Parathyroid adenoma (tissue), 2 donors: ENCODE measurements around the gene HPN.

Experiments
- H2AFZ ChIP-seq: fragments of 300-600 bp; sonication (generic); one replicate; pipeline ENCODE4 v1.7.0; 2017; ENCODE audit warnings: antibody characterized with exemption, mild to moderate bottlenecking
- H3K27ac ChIP-seq: fragments of 300-600 bp; sonication (generic); one replicate; pipeline ENCODE4 v1.7.0; 2017
- H3K27me3 ChIP-seq: fragments of 300-600 bp; sonication (generic); one replicate; pipeline ENCODE4 v1.7.0; 2017; ENCODE audit warnings: low read length; ENCODE audit not compliant: control insufficient read depth, insufficient read depth
- H3K36me3 ChIP-seq: fragments of 300-600 bp; sonication (generic); one replicate; pipeline ENCODE4 v1.7.0; 2017; ENCODE audit warnings: low read length; ENCODE audit not compliant: control insufficient read depth, insufficient read depth
- H3K4me1 ChIP-seq: fragments of 300-600 bp; sonication (generic); one replicate; pipeline ENCODE4 v1.7.0; 2017; ENCODE audit warnings: control low read depth
- H3K4me2 ChIP-seq: fragments of 300-600 bp; sonication (generic); one replicate; pipeline ENCODE4 v1.7.0; 2017; ENCODE audit warnings: low read length
- H3K4me3 ChIP-seq: fragments of 300-600 bp; sonication (generic); one replicate; pipeline ENCODE4 v1.7.0; 2017; ENCODE audit warnings: low read depth, low read length
- H3K79me2 ChIP-seq: fragments of 300-600 bp; sonication (generic); one replicate; pipeline ENCODE4 v1.7.0; 2017; ENCODE audit warnings: control low read depth
- H3K9ac ChIP-seq: fragments of 300-600 bp; sonication (generic); one replicate; pipeline ENCODE4 v1.7.0; 2017; ENCODE audit warnings: mild to moderate bottlenecking
- H3K9me3 ChIP-seq: fragments of 300-600 bp; sonication (generic); one replicate; pipeline ENCODE4 v1.7.0; 2017; ENCODE audit warnings: low read length; ENCODE audit not compliant: control insufficient read depth
- CTCF ChIP-seq: fragments of 300-600 bp; sonication (generic); IDR thresholded peaks from one replicate; pipeline ENCODE4 v1.7.0; 2017; ENCODE audit warnings: antibody characterized with exemption, mild to moderate bottlenecking
- donor health status: primary hyperparathyroidism.

The HPN gene

GRCh38 chr19:35052599-35053190, 11.2 kb downstream of the HPN start:
- no peak overlapping the region for H3K4me2 ChIP-seq
- no peak overlapping the region for H2AFZ ChIP-seq
- no peak overlapping the region for H3K27ac ChIP-seq
- H3K9me3 ChIP-seq = no peaks in the 10 kb centered on the region
- H3K79me2 ChIP-seq = no peaks in the 10 kb centered on the region
- no peak overlapping the region for H3K4me3 ChIP-seq
- no peak for TF ChIP-seq CTCF
- no peak overlapping the region for H3K9ac ChIP-seq
- no peaks in the 10 kb centered on the region for H3K36me3 ChIP-seq
- H3K4me1 ChIP-seq = no peaks in the 10 kb centered on the region
- H3K27me3 ChIP-seq = no peaks in the 10 kb centered on the region

DNA sequence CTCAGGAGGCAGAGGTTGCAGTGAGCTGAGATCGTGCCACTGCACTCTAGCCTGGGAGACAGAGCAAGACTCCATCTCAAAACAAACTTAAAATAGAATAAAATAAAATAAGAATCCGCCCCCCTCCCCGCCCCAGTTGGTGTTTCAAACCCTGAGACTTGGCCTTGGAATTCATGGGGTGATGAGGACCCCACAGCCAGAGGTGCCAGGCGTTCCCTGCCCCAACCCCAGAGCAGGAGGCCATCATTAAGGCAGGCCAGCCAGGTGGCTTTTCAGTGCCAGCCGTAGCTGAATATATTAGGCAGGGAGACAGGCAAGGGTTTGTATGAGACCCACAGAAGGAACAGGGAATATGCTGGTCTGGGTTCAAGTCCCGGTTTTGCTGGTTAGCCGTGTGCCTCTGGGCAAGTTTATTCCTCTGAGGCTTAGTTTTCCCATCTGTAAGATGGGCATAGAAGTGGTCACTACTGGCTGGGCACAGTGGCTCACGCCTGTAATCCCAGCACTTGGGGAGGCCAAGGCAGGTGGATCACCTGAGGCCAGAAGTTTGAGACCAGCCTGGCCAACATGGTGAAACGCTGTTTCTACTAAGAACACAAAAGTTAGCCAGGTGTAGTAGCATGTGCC, 12.3 kb downstream of the HPN start:
- no peaks in the 10 kb centered on the region for H3K27me3 ChIP-seq
- H3K9me3 ChIP-seq = no peaks in the 10 kb centered on the region
- H3K4me2 ChIP-seq = no peak overlapping the region
- H3K9ac ChIP-seq = no peak overlapping the region
- H3K27ac ChIP-seq = no peak overlapping the region
- no peak for TF ChIP-seq CTCF
- no peaks in the 10 kb centered on the region for H3K79me2 ChIP-seq
- no peaks in the 10 kb centered on the region for H3K4me1 ChIP-seq
- H2AFZ ChIP-seq = no peak overlapping the region
- no peak overlapping the region for H3K4me3 ChIP-seq
- H3K36me3 ChIP-seq = no peaks in the 10 kb centered on the region

DNA sequence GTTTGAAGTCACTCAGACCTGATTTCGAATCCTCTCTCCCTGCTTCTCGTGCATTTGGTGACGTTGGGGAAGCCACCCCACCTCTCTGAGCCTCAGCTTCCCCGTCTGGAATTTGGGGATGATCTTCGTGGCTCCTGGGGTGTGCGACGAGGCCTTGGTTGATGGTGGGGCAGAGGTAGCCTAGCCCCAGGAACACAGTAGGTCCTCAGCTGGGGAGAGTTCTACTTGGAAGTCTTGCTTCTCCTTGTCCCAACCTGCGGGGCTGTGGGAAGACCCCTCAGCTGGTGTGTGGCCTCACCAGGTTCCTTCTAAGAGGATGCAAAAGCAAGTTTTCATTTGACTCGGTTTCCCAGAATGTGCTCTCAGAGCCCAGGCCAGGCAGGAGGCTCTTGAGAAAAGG, 13.1 kb downstream of the HPN start:
- H3K27ac ChIP-seq = no peak overlapping the region
- no peaks in the 10 kb centered on the region for H3K79me2 ChIP-seq
- H3K9me3 ChIP-seq = no peaks in the 10 kb centered on the region
- no peaks in the 10 kb centered on the region for H3K27me3 ChIP-seq
- H3K36me3 ChIP-seq = no peaks in the 10 kb centered on the region
- TF ChIP-seq CTCF = no peak
- no peak overlapping the region for H3K9ac ChIP-seq
- H3K4me2 ChIP-seq = no peak overlapping the region
- no peaks in the 10 kb centered on the region for H3K4me1 ChIP-seq
- H2AFZ ChIP-seq = no peak overlapping the region
- H3K4me3 ChIP-seq = no peak overlapping the region

DNA sequence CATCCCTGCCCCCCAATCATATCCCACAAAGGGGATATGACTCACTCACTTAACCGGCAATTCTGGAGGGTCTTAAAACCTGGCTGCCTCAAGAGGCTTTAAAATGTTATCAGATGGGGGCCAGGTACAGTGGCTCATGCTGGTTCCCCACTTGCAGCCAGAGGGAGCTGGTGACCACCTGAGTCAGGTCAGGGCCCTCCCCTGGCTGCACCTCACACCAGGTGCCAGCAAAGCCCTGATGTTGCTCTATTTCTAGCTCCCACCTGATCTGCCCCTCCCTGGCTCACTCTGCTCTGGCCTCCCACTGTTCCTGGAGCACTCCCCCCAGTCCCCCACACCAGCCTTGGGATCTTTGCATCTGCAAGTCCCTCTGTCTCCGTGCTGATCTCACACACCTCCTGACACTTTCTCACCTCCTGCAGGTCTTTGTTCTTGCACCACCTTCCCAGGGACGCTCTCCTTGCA, 14.2 kb downstream of the HPN start:
- Histone ChIP-seq H3K27ac (no peak overlapping the region), H3K27me3 (no peaks in the 10 kb centered on the region), H3K4me2 (no peak overlapping the region), H3K4me1 (no peaks in the 10 kb centered on the region), H3K4me3 (no peak overlapping the region), H3K9me3 (no peaks in the 10 kb centered on the region), H2AFZ (no peak overlapping the region), H3K9ac (no peak overlapping the region), H3K79me2 (no peaks in the 10 kb centered on the region), H3K36me3 (no peaks in the 10 kb centered on the region)
- TF ChIP-seq CTCF = peak; percentile 43

DNA sequence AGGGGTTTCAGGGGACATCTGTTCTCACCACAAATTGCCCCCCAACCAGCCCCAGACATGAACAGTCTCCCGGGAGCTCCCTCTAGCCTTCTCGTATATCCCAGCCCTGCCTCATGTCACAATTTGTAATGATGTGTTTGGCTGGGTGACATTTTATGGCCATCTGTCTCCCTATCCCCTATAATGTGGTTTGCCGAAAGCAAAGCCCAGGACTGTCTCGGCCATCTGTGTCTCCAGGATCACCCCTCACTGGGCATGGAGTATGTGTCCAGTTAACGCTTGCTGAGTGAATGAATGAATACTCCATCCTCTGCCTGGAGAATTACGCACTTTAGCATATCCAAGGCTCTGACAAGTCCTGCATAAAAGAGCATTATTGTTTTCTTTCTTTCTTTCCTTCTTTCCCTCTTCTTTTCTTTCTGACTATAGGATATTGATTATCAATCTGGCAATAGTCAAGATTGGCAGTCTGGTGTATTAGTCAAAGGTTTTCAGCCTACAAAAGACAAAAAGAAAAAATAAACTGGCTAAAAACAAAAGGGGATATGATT, 15.1 kb downstream of the HPN start:
- TF ChIP-seq CTCF = no peak
- Histone ChIP-seq H3K9me3 (no peaks in the 10 kb centered on the region), H3K4me2 (no peak overlapping the region), H3K9ac (no peak overlapping the region), H3K27me3 (no peaks in the 10 kb centered on the region), H3K27ac (no peak overlapping the region), H3K36me3 (no peaks in the 10 kb centered on the region), H3K4me1 (no peaks in the 10 kb centered on the region), H2AFZ (no peak overlapping the region), H3K79me2 (no peaks in the 10 kb centered on the region), H3K4me3 (no peak overlapping the region)
